Epidermal melanocyte (primary cell): ENCODE data around the gene SLC2A11.
"Not testable (repeated sequence)": the region's sequence is repeated elsewhere in the genome, so short reads cannot be mapped to it uniquely, and the experiment has no call there.

ENCODE experiments used
- DNase-seq: peaks from one replicate; pipeline ENCODE4 v3.0.0; 2011; ENCODE audit warnings: low spot score; ENCODE audit not compliant: insufficient read length

SLC2A11 gene

GRCh38 chr22:23847310-23847920 is 10.3 kb upstream of the SLC2A11 start:
- DNase-seq, result no peak

- no peak for DNase-seq
Observed at GRCh38 chr22:23847991-23848864, 9.4 kb upstream of the SLC2A11 start.

- DNase-seq, result peak; percentile 80
Observed at GRCh38 chr22:23849009-23850006, 8.4 kb upstream of the SLC2A11 start.

- DNase-seq, result no peak
Observed at GRCh38 chr22:23850136-23850611, 7.5 kb upstream of the SLC2A11 start.

- peak; percentile 65 for DNase-seq
Observed at GRCh38 chr22:23856721-23857605, 712 bp upstream of the SLC2A11 start.

GRCh38 chr22:23858484-23858815 is 775 bp downstream of the SLC2A11 start:
- DNase-seq, result no peak

GRCh38 chr22:23859201-23859600 is 1.5 kb downstream of the SLC2A11 start:
- DNase-seq, result no peak

- DNase-seq, result not testable (repeated sequence)
Observed at GRCh38 chr22:23860187-23860586, 2.5 kb downstream of the SLC2A11 start.

GRCh38 chr22:23862103-23862502 is 4.4 kb downstream of the SLC2A11 start:
- no peak for DNase-seq

- not testable (repeated sequence) for DNase-seq
Observed at GRCh38 chr22:23864499-23865154, 7.0 kb downstream of the SLC2A11 start.

GRCh38 chr22:23868580-23868979 is 10.9 kb downstream of the SLC2A11 start:
- no peak for DNase-seq

- DNase-seq, result no peak
Observed at GRCh38 chr22:23874871-23875270, 17.2 kb downstream of the SLC2A11 start.

GRCh38 chr22:23875801-23876200 is 18.1 kb downstream of the SLC2A11 start:
- DNase-seq, result no peak

GRCh38 chr22:23877566-23877965 is 19.9 kb downstream of the SLC2A11 start:
- DNase-seq, result no peak

GRCh38 chr22:23878219-23878618 is 20.5 kb downstream of the SLC2A11 start:
- no peak for DNase-seq

GRCh38 chr22:23882370-23882769 is 24.7 kb downstream of the SLC2A11 start:
- no peak for DNase-seq

- DNase-seq, result no peak
Observed at GRCh38 chr22:23883658-23884057, 26.0 kb downstream of the SLC2A11 start.

- no peak for DNase-seq
Observed at GRCh38 chr22:23884140-23884539, 26.5 kb downstream of the SLC2A11 start.

GRCh38 chr22:23888615-23889401 is 31.1 kb downstream of the SLC2A11 start:
- no peak for DNase-seq
